DMS114 treated with DMSO at 0.1 percent for 48 hours (cell line): ENCODE results near the gene SRPX.
A peak's percentile ranks its signal among the peaks of the same experiment; 100 is the strongest.

Source experiments
- DNase-seq: peaks from one replicate; lab custom pipeline; 2025; ENCODE audit not compliant: unreplicated experiment; lab: John Stamatoyannopoulos, UW

Gene SRPX

GRCh38 chrX:38220415-38221390 is at the start of gene SRPX:
TSS of gene SRPX (minus strand) at chrX:38220871. CDS start at chrX:38220792, 79 bp downstream.
- peak; percentile 24 for DNase-seq

GRCh38 chrX:38268011-38268410 is 47.3 kb upstream of the SRPX start:
- DNase-seq: no peak

GRCh38 chrX:38262715-38263620 is 42.3 kb upstream of the SRPX start:
- no peak for DNase-seq

- DNase-seq: no peak
Observed at GRCh38 chrX:38260231-38260630, 39.6 kb upstream of the SRPX start.

- no peak for DNase-seq
Observed at GRCh38 chrX:38256019-38256418, 35.3 kb upstream of the SRPX start.

GRCh38 chrX:38249965-38250364 is 29.3 kb upstream of the SRPX start:
- no peak for DNase-seq

GRCh38 chrX:38247051-38247450 is 26.4 kb upstream of the SRPX start:
- DNase-seq: no peak

- no peak for DNase-seq
Observed at GRCh38 chrX:38240541-38240940, 19.9 kb upstream of the SRPX start.

- DNase-seq: no peak
Observed at GRCh38 chrX:38236901-38237615, 16.4 kb upstream of the SRPX start.

GRCh38 chrX:38233891-38234667 is 13.4 kb upstream of the SRPX start:
- no peak for DNase-seq

- no peak for DNase-seq
Observed at GRCh38 chrX:38232079-38232686, 11.5 kb upstream of the SRPX start.

- DNase-seq: no peak
Observed at GRCh38 chrX:38225093-38225492, 4.4 kb upstream of the SRPX start.

GRCh38 chrX:38224160-38224559 is 3.5 kb upstream of the SRPX start:
- DNase-seq: no peak

GRCh38 chrX:38221391-38221929 is 789 bp upstream of the SRPX start:
- DNase-seq: no peak

GRCh38 chrX:38220024-38220414 is 652 bp downstream of the SRPX start:
- peak; percentile 34 for DNase-seq

GRCh38 chrX:38216642-38217041 is 4.0 kb downstream of the SRPX start:
- no peak for DNase-seq

- no peak for DNase-seq
Observed at GRCh38 chrX:38214551-38215531, 5.8 kb downstream of the SRPX start.

- DNase-seq: no peak
Observed at GRCh38 chrX:38214044-38214443, 6.6 kb downstream of the SRPX start.
